ACC112 (cell line): Measurements from ENCODE around the gene EMX1.

Experiments used
- H2AFZ ChIP-seq: fragments of 200-600 bp; sonication (generic); one replicate; pipeline ENCODE4 v1.6.0; 2017; ENCODE audit warnings: antibody characterized with exemption, low read length; ENCODE audit not compliant: unreplicated experiment
- H3K27ac ChIP-seq: fragments of 200-600 bp; sonication (generic); 2 replicates; pipeline ENCODE4 v1.5.1; 2014; ENCODE audit warnings: low read depth, mild to moderate bottlenecking, antibody characterized with exemption, low read length, moderate library complexity
- H3K27me3 ChIP-seq: fragments of 200-600 bp; sonication (generic); 2 replicates; pipeline ENCODE4 v1.6.1; 2014; ENCODE audit warnings: mild to moderate bottlenecking, antibody characterized with exemption, low read length, moderate library complexity, mixed read lengths; ENCODE audit not compliant: insufficient read depth
- H3K36me3 ChIP-seq: fragments of 200-600 bp; sonication (generic); 2 replicates; pipeline ENCODE4 v1.6.1; 2016; ENCODE audit warnings: mild to moderate bottlenecking, antibody characterized with exemption, low read length, moderate library complexity, mixed read lengths; ENCODE audit not compliant: insufficient read depth
- H3K4me1 ChIP-seq: fragments of 200-600 bp; sonication (generic); one replicate; pipeline ENCODE4 v1.6.1; 2016; ENCODE audit warnings: low read length, mixed read lengths; ENCODE audit not compliant: insufficient read depth, unreplicated experiment, control insufficient read depth
- H3K4me3 ChIP-seq: fragments of 200-600 bp; sonication (generic); 2 replicates; pipeline ENCODE4 v1.5.1; 2014; ENCODE audit warnings: mild to moderate bottlenecking, low read depth, low read length
- H3K79me2 ChIP-seq: fragments of 200-600 bp; sonication (generic); one replicate; pipeline ENCODE4 v1.6.0; 2016; ENCODE audit warnings: low read length; ENCODE audit not compliant: control insufficient read depth, unreplicated experiment, insufficient read depth

EMX1 gene

GRCh38 chr2:72984172-72984671 is 66.9 kb downstream of the EMX1 start:
- Histone ChIP-seq H3K4me1 (peaks cover 5% of the 10 kb centered on the region), H3K36me3 (no peaks in the 10 kb centered on the region), H3K79me2 (no peaks in the 10 kb centered on the region), H3K4me3 (no peak overlapping the region), H2AFZ (no peak overlapping the region), H3K27ac (no peak overlapping the region), H3K27me3 (no peaks in the 10 kb centered on the region)
